ENCODE measurements around the gene PDCD1.

GRCh38 chr2:241880311-241881073 lies 21.8 kb upstream of the PDCD1 start:
- TF ChIP-seq CTCF (IDR thresholded peaks at IDR 0.05 in 2 of 3, conservative IDR thresholded peaks at IDR 0.05 in 1 of 3; ENCODE audit: control insufficient read depth in 2 of 3, extremely low read depth in 1 of 3, insufficient read depth in 1 of 3, low read depth in 3 of 3, low read length in 3 of 3), result no peak
- TF ChIP-seq ZNF274 (IDR thresholded peaks at IDR 0.05; ENCODE audit: insufficient read depth, insufficient read length), result no peak
- TF ChIP-seq EP300 (IDR thresholded peaks at IDR 0.05; ENCODE audit: borderline replicate concordance in 1 of 2, control insufficient read depth in 1 of 2, low read depth in 2 of 2, low read length in 2 of 2), result no peak
